Mammary epithelial cell (primary cell): ENCODE measurements around the gene TNP2.

Experiments used
- CTCF ChIP-seq, 2 donors: IDR thresholded peaks in 1 of 2; conservative IDR thresholded peaks in 1 of 2; 2 replicates each; pipeline ENCODE4 v1.5.1; 2011 to 2012; ENCODE audit warnings: inconsistent platforms in 2 of 2, low read length in 2 of 2, mild to moderate bottlenecking in 2 of 2, control low read depth in 1 of 2, low read depth in 1 of 2; ENCODE audit not compliant: insufficient read depth in 1 of 2; ENCODE audit errors: extremely low read depth in 1 of 2
- EZH2 ChIP-seq: IDR thresholded peaks from 2 replicates; pipeline ENCODE4 v1.6.1; 2012; ENCODE audit warnings: low read length, inconsistent platforms, borderline replicate concordance

GRCh38 chr16:11310997-11311561 is 42.0 kb upstream of the TNP2 start:
- TF ChIP-seq CTCF (conservative IDR thresholded peaks at IDR 0.05 in 1 of 2, IDR thresholded peaks at IDR 0.05 in 1 of 2; ENCODE audit: extremely low read depth in 1 of 2, insufficient read depth in 1 of 2, low read depth in 1 of 2, low read length in 2 of 2) (no peak), EZH2 (no peak)
